ENCODE data around the gene MVB12A. TPM values are rescaled to one million over a fixed set of nuclear protein-coding genes. Genes with fewer than 3 reads are reported as not detected.

The MVB12A gene
- total RNA-seq, 2 donors from 2014 or later, result 32.4 to 38.4 TPM

DNA sequence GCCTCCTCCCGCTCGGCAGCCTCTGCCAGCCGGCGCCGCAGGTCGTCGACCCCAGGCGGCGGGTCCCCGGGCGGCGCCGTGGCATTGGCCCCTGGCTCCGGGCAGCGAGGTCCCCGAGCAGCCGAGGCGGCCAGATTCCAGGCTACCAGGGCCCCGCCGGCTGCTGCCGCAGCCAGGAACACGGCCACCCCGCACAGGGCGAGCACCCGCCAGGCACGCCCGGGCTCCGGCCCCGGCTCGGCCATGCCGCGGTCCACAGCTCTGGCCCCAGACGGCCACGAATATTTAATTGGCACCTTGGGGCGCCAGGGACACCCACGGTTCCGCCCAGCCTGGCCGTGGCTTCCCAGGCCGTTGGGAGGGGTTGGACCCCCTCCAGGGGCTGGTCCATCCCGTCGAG, 25.9 kb upstream of the MVB12A start, which contains the start of gene CCDC194:
CCDC194 (minus strand) TSS at position 283 of the 400 bp plus-strand sequence; CDS start at position 245, 38 bp downstream.
- Mint-ChIP-seq H3K27me3 (ENCODE audit: low read depth) (peaks cover 8% of the 10 kb centered on the region), H3K27ac (peak within 1 kb of the TSS; percentile 77), H3K4me1 (ENCODE audit: low read depth) (peaks cover 18% of the 10 kb centered on the region), H3K9me3 (no peaks in the 10 kb centered on the region), H3K36me3 (ENCODE audit: insufficient read depth in 2 of 2) (peaks cover 0 to 2% of the 10 kb centered on the region in 2 donors), H3K4me3 (peak within 1 kb of the TSS; percentile 57 to 67)
- ATAC-seq (replicated peaks in 1 of 2) (no peak), DNase-seq (no peak)

DNA sequence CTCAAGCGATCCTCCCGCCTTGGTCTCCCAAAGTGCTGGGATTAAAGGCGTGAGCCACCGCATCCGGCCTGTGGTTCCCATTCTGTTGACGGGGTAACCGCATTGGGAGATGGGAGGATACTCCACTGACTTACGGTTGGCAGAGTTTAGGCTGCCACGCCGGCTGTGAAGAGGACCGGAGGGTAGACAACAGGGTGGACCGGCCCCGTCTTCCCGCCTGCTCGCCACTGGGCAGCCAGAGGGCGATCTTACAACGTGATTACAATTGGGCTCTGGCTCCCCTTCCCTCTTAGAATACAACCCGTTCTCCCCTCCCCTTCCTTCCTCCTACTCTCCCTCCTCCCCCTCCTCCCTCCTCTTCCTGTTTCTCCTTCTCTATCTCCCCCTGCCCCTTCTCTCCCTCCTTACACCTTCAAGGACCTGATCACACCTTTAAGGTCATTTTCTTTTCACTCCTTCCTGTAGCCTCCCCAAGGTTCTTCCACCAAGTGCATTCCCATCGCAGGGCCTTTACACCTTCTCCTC, 24.9 kb upstream of the MVB12A start:
- Mint-ChIP-seq H3K4me1 (ENCODE audit: low read depth) (peaks cover 18% of the 10 kb centered on the region), H3K36me3 (ENCODE audit: insufficient read depth in 2 of 2) (peaks cover 0 to 3% of the 10 kb centered on the region in 2 donors), H3K9me3 (no peaks in the 10 kb centered on the region), H3K4me3 (peak overlapping the region; percentile 57 to 67), H3K27me3 (ENCODE audit: low read depth) (no peaks in the 10 kb centered on the region), H3K27ac (peak overlapping the region; percentile 77)
- DNase-seq, result peak; percentile 69 to 80
- peak in 1 of 2 donors; percentile 36 for ATAC-seq (replicated peaks in 1 of 2)

GRCh38 chr19:17398902-17399527, 20.8 kb upstream of the MVB12A start:
- Mint-ChIP-seq H3K27ac (no peak overlapping the region), H3K9me3 (no peaks in the 10 kb centered on the region), H3K27me3 (ENCODE audit: low read depth) (no peaks in the 10 kb centered on the region), H3K4me1 (ENCODE audit: low read depth) (peaks cover 19% of the 10 kb centered on the region), H3K36me3 (ENCODE audit: insufficient read depth in 2 of 2) (peaks cover 0 to 5% of the 10 kb centered on the region in 2 donors), H3K4me3 (no peak overlapping the region)
- no peak for DNase-seq
- ATAC-seq (replicated peaks in 1 of 2), result no peak

- no peak for ATAC-seq (replicated peaks in 1 of 2)
- no peak overlapping the region for H3K27ac Mint-ChIP-seq
- DNase-seq, result no peak
- peaks cover 0 to 5% of the 10 kb centered on the region in 2 donors for H3K36me3 Mint-ChIP-seq (ENCODE audit: insufficient read depth in 2 of 2)
- H3K27me3 Mint-ChIP-seq (ENCODE audit: low read depth), result no peaks in the 10 kb centered on the region
- H3K4me3 Mint-ChIP-seq, result peak overlapping the region in 1 of 2 donors; percentile 44
- H3K4me1 Mint-ChIP-seq (ENCODE audit: low read depth), result peaks cover 32% of the 10 kb centered on the region
- no peaks in the 10 kb centered on the region for H3K9me3 Mint-ChIP-seq
Observed at GRCh38 chr19:17401628-17402027, 18.2 kb upstream of the MVB12A start.

DNA sequence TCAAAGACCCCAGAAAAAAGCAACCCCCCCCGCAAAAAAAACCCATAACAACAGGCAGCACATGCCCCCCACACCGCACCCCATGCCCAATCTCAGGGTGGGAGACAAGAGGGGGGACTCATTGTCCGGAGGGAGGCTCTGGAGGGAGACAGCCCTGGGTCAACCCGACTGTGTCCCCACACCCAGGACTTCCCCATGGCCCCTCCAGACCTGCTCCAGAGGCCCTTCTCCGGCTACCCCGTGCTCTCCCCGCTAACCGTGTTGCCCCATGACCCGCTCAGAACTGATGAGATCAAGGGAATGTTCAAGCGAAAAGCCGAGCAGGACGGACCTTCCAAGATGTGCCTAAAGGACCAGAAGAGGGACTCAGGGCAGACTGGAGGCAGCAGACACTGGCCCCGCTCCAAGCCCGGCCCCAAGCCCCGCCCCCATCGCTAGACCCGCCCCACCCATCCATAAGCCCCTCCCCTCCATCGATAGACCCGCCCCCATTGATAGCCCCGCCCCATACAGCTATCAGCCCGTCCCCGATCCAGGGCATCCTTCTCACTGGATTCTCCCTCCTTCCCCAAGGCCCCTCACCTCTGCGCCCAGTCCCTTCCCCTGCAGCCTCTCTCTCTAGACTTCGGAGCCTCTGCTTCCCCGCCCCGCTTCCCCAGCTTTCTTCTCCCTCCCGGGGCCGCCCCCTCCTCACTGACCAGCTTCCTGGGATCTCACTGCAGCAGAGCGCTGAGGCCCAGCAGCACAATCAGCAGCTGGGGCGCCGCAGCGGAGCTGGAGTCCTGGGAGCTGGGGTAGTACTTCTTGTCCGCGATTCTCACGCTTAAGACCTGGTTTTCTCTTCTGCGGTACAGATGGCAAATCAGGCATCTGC, 16.6 kb upstream of the MVB12A start:
- DNase-seq (peak; percentile 40 to 51), ATAC-seq (replicated peaks in 1 of 2) (peak in 1 of 2 donors; percentile 8)
- Mint-ChIP-seq H3K27ac (no peak overlapping the region), H3K36me3 (ENCODE audit: insufficient read depth in 2 of 2) (peaks cover 0 to 5% of the 10 kb centered on the region in 2 donors), H3K4me3 (peak overlapping the region; percentile 87 to 97), H3K27me3 (ENCODE audit: low read depth) (no peaks in the 10 kb centered on the region), H3K9me3 (no peaks in the 10 kb centered on the region), H3K4me1 (ENCODE audit: low read depth) (peaks cover 46% of the 10 kb centered on the region)

GRCh38 chr19:17404015-17404414, 15.8 kb upstream of the MVB12A start:
- DNase-seq (peak; percentile 20 to 21), ATAC-seq (replicated peaks in 1 of 2) (no peak)
- peaks cover 0 to 2% of the 10 kb centered on the region in 2 donors for H3K36me3 Mint-ChIP-seq (ENCODE audit: insufficient read depth in 2 of 2)
- peak overlapping the region; percentile 87 to 97 for H3K4me3 Mint-ChIP-seq
- no peaks in the 10 kb centered on the region for H3K9me3 Mint-ChIP-seq
- no peak overlapping the region for H3K27ac Mint-ChIP-seq
- H3K4me1 Mint-ChIP-seq (ENCODE audit: low read depth), result peaks cover 46% of the 10 kb centered on the region
- H3K27me3 Mint-ChIP-seq (ENCODE audit: low read depth), result no peaks in the 10 kb centered on the region

DNA sequence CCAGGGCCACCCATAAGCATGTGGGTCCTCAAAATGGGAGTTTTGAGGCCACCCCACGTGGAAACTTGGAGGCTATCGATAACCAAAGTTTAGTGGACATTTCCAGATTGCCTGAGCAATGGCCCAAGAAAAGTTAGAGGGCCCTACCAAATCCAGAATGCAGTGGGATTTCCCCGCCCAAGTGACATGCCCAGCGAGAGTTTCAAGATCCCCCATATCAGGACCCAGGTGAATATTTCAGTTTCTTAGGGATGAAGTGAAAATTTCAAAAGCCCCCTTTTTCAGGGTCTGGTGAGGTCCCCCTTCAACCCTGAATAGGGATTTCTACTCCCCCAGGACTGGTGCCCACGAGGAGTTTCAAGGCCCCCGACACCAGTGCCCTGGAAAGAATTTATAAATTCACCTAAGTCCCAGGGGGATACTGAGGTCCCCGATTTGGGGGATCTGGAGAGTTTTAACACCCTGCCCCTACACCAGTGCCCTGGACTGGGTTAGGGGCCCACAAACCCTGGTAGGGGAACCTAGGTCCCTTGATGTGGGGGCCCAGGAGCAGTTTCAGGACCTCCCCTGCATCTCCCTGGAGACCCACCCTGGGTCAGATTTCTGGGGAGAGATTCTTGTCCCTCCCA, 15.1 kb upstream of the MVB12A start:
- Mint-ChIP-seq H3K27ac (peak overlapping the region; percentile 91), H3K9me3 (no peaks in the 10 kb centered on the region), H3K4me3 (peak overlapping the region; percentile 87 to 97), H3K4me1 (ENCODE audit: low read depth) (peaks cover 53% of the 10 kb centered on the region), H3K27me3 (ENCODE audit: low read depth) (no peaks in the 10 kb centered on the region), H3K36me3 (ENCODE audit: insufficient read depth in 2 of 2) (peaks cover 0 to 2% of the 10 kb centered on the region in 2 donors)
- DNase-seq (no peak), ATAC-seq (replicated peaks in 1 of 2) (no peak)

DNA sequence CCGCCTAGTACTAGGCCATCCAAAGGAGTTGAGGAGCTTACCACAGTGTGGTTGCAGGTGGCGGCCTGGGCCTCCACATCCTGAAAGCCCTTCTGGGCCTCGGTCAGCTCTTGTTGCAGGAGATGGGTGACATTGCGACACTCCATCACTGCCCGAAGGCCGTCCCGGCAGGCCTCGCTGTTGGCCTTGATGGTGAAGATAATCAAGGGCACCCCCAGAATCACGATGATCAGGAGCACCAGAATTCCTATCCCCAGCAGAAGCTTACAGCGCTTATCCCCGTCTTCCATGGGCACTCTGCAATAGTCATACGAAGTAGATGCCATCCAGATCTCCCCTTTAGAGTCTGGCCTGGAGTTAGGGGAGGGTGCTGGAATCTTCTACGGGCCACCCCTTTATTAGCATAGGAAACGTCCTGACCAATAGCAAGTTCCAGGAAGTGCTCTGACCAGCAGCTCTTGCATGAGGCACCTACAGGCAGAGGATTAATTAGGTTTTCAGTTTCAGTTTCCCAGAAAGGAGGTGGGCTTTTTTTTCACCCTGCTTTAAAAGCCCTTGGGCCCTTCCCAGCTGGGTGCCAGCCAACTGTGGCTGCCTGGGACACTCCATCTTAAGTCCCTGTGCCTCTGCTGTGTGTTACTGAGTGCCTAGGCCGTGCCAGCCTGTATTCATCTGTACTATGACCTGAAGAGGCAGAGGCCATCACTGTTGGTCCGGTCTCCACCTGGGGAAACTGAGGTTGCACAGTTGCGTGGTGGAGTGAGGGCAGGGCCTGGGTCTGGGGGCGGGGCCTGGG, 14.4 kb upstream of the MVB12A start, which contains the start of gene BST2:
BST2 (minus strand) TSS at position 381 of the 796 bp plus-strand sequence; CDS start at position 326, 55 bp downstream.
- peaks cover 0 to 2% of the 10 kb centered on the region in 2 donors for H3K36me3 Mint-ChIP-seq (ENCODE audit: insufficient read depth in 2 of 2)
- ATAC-seq (replicated peaks in 1 of 2), result peak; percentile 69 to 81
- H3K4me1 Mint-ChIP-seq (ENCODE audit: low read depth), result peaks cover 54% of the 10 kb centered on the region
- H3K27ac Mint-ChIP-seq, result peak within 1 kb of the TSS; percentile 91
- H3K27me3 Mint-ChIP-seq (ENCODE audit: low read depth), result no peaks in the 10 kb centered on the region
- no peaks in the 10 kb centered on the region for H3K9me3 Mint-ChIP-seq
- DNase-seq, result peak; percentile 55 to 58
- H3K4me3 Mint-ChIP-seq, result peak within 1 kb of the TSS; percentile 87 to 97

DNA sequence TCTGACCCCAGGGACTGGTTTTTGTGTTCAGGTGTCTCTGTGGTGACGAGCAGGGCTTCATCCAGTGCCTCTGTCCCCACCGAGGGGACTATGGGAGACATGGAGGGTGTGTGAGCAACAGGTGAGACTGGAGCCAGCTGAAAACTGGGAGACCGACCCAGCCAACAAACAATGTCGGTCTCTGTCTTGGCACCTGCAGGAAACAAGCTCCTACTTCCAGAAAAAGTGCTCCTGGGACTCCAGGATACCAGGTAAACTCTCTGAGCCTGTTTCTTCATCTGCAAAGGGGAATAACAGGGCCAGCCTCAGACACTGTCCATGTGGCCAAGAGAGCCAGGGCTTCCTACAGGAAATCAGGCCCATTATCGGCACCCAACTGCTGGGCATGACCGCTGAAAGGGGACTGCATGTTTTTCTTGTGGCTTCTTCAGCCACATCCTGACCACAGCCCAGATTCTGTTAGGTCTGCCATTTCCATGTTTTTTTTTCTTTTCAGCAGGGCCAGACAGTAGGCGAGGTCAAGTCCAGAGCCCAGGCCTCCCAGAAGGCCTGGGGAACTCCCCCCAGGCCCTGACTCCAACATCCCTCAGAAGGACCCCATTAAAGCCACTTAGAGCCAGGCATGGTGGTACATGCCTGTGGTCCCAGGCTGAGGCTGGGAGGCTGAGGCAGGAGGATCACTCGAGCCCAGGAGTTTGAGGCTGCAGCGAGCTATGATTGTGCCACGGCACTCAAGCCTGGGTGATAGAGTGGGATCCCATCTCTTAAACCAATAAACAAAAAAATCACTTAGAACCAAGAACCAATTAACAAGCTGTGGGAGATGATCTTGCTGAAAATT, 13.6 kb upstream of the MVB12A start:
- H3K27me3 Mint-ChIP-seq (ENCODE audit: low read depth), result no peaks in the 10 kb centered on the region
- peak; percentile 52 to 53 for ATAC-seq (replicated peaks in 1 of 2)
- H3K4me1 Mint-ChIP-seq (ENCODE audit: low read depth), result peaks cover 55% of the 10 kb centered on the region
- no peaks in the 10 kb centered on the region for H3K9me3 Mint-ChIP-seq
- DNase-seq, result peak; percentile 56 to 63
- peak overlapping the region; percentile 87 to 97 for H3K4me3 Mint-ChIP-seq
- peaks cover 0 to 2% of the 10 kb centered on the region in 2 donors for H3K36me3 Mint-ChIP-seq (ENCODE audit: insufficient read depth in 2 of 2)
- peak overlapping the region; percentile 91 for H3K27ac Mint-ChIP-seq

GRCh38 chr19:17406887-17407196, 13.0 kb upstream of the MVB12A start:
- peak; percentile 4 to 12 for ATAC-seq (replicated peaks in 1 of 2)
- Mint-ChIP-seq H3K27me3 (ENCODE audit: low read depth) (no peaks in the 10 kb centered on the region), H3K4me1 (ENCODE audit: low read depth) (peaks cover 55% of the 10 kb centered on the region), H3K9me3 (no peaks in the 10 kb centered on the region), H3K27ac (peak overlapping the region; percentile 91), H3K4me3 (peak overlapping the region; percentile 87 to 97), H3K36me3 (ENCODE audit: insufficient read depth in 2 of 2) (no peaks in the 10 kb centered on the region)
- DNase-seq, result no peak

DNA sequence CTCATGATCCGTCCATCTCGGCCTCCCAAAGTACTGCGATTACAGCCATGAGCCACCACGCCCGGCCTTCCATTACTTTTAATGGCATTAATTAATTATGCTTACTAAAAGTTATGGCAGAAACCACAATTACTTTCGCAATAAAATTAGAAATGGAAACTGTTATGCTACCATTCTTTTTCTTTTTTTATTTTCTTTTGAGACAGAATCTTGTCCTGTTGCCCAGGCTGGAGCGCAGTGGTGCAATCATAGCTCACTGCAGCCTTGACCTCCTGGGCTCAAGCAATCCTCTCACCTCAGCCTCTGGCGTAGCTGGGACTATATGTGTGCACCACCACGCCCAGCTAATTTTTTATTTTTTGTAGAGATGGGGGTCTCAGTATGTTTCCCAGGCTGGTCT, 9.9 kb upstream of the MVB12A start:
- peaks cover 50% of the 10 kb centered on the region for H3K4me1 Mint-ChIP-seq (ENCODE audit: low read depth)
- peaks cover 1 to 5% of the 10 kb centered on the region in 2 donors for H3K36me3 Mint-ChIP-seq (ENCODE audit: insufficient read depth in 2 of 2)
- H3K27ac Mint-ChIP-seq, result no peak overlapping the region
- no peaks in the 10 kb centered on the region for H3K9me3 Mint-ChIP-seq
- ATAC-seq (replicated peaks in 1 of 2) (no peak), DNase-seq (no peak)
- no peaks in the 10 kb centered on the region for H3K27me3 Mint-ChIP-seq (ENCODE audit: low read depth)
- no peak overlapping the region for H3K4me3 Mint-ChIP-seq
